T-helper 2 cell (primary cell): ENCODE data around the gene KAT7.
A peak's percentile ranks its signal among the peaks of the same experiment; 100 is the strongest.

ENCODE experiments used
- DNase-seq, 5 experiments: peaks; one replicate each; pipeline versions ENCODE4 v3.0.0 to v3.0.0-alpha.2; 2012 to 2022

KAT7 gene

DNA sequence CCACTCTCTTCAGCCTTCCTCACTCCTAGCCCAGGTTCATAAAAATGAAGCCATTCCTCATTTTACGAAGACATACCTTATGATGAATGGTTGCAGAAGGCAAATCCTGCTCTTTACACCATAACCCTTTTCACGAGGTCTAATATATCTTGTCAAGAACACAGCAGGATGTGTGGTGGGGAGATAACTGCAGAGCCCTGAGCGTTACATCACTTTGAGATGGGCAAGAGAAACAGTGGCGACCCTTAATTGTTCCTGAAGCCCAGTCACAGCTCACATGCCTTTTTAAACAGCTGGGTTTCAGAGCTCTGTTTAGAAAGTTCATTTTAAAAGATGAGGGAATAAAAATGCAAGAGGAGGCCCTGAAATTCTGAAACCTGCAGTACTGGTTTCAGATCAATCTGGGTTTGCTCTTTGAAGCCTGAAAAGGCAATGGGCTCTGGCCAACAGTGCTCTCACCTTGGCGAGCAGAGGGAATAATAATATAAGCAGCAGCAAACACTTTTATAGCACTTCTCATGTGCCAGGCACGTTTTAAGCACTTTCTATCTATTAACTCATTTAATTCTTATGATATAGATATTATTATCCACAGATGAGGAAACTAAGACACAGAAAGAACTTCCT, 27.4 kb upstream of the KAT7 start:
- peak in 1 of 5 experiments; percentile 32 for DNase-seq

DNA sequence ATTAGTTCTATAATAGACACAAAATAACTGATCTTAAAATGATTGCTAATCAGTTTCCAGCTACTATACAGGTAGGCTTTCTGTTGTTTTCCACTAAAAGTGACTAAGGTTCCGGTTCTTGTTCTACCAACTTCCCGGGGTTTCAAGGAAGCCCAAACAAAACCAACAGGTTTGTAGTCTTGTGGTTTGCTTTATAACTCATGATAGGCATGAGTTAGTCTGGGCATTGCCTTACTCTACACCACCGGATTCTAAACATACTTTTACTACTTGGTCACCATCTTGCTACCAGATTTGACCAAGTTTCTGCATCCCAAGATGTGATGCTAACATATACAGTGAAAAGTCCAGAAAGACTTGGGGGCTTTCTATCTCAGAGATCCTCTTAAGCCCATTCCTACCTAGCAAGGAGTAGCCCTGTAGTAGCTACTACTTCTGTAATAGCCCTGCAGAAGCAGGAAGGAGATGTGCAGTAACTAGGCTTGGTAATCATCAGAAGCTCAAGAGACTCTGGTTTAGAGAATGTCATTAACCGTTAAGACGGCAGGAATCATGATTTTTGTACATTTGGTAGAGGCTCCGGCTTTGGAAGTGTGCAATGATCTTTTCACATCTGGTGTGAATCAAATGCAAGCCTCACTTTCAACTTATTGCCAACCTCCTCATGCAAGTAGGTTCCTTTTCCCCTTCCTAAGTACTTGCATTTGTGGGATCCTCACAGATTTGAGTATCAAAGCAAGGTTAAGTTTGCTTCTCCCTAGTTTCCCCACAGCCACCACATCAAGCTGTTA, 26.1 kb upstream of the KAT7 start:
- DNase-seq = no peak

DNA sequence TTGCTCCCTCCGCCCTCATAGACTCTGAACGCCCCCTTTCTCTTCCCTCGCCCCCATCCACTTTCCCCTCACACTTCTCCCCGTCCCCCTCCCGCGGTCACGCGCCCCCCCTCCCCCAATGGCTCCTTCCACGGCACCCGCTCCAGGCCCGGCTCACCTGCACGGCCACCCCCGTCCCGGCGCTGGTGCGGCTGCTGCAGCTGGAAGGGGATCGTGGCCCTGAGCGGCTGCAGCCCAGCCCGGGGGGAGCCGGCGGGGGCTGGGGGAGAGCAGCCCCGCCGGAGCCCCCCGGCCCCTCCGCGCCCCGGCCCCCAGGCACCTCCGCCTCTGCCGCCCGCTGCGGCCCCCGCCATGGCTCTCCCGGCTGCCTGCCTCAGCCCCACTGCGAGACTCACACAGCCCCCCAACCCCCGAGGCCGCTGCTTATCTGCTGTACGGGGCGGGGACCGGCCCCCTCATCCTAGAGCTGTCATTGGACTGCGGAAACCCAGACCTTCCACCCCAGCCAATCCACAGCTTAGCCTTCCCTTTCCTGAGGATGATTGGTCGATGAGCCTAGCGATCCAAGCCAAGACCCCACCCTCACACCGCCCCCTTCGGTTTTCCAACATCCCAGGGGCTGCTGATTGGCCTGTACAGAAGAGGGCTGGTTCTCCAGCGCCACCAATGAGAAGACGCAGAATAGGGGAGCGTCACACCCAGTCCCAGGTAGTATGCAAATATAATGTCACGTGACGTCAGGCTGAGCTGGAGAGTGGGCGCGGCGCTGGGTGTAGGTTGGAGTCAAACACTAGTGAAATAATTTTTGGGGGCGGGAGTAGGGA, 24.5 kb upstream of the KAT7 start, which contains the start of gene FAM117A:
TSS of gene FAM117A (minus strand) at position 397 of the 824 bp plus-strand sequence. CDS start at position 353, 44 bp downstream.
- peak; percentile 75 to 100 (median 94) for DNase-seq

DNA sequence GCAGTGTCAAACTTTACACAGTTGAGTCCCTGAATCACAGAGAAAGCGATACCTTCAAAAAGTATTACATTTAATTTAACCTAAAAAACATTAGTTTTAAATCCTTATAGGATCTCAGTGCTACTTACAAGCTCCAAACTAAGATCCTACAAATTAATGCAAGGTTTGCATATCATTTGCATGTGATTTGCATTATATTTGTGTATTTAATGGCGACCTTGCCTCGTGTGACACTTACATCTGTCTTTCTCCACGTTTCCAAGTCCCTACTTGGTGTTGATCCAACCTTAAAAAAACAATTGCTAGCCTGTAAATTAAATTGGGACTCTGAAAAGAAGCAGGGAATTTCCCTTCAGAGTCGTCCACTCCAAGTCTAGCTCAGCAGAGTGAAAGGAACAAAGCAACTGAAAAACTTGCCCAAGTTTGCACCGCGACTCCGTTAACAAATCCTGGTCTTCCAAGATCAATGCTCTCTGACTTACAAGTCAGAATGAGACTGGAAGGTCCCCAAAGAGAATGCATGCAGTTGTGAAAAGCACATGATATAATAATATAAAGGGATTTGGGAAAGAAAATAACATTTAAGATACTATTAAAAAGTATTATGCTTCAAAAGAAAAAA, 23.8 kb upstream of the KAT7 start:
- DNase-seq = no peak

DNA sequence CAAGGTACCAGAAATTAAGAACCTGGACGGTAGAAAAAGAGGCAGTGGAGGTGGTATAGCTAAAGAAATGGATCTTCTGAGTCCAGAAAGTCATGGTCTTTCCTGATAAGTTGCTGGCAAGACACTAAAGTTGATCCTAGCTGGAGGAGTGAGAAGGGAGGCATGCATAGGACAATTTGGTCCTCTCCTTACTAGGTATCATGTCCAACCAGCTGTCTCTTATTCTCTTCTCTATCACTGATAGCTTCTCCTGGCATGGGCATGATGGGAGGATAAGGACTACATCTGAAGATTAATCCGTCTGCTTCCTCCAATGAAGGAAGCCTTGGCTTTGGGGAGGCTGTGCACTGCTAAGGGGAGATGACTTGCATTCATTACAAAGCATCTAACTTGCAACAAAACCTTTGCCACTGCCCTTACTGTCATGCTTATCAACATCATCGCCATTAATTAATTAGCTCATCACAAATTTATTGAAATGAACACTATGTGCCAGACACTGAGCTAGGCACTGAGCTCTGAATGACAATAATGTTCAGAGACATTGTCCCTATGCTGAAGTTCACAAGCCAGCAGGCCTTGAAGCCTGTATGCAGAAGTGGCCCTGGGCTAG, 21.5 kb upstream of the KAT7 start:
- DNase-seq = no peak

DNA sequence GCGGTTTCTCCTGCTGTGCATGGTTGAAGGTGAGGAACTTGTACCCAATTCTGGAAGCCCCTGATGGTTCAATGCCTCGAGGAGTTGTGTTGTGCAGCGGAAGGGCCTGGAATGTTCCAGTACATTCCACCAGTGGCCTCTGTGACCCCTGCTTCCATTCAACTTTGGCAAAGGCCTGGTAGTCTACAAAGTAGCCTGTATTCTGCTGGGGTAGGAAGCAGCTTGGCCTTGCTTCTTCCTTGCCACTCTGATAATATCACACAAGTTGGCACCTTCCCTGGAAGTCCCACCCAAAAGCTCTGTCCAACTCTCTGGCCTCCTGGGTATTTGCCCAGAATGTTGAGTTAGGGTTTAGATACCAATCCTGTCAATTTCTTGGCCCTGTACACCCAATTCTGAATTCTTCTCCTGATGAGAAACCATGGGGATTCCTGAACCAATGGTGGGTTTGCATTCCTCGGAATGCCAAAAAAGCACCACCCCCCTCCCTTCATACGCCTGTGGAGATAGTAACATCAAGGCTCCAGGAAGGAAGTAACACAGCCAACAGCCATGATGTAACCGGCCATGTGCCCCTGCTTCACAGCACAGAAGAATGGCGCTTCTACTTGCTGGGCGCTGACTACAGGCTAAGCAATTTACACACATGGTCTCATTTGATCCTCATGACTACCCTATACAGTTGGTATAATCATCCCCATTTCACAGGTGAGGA, 12.8 kb upstream of the KAT7 start:
- no peak for DNase-seq

DNA sequence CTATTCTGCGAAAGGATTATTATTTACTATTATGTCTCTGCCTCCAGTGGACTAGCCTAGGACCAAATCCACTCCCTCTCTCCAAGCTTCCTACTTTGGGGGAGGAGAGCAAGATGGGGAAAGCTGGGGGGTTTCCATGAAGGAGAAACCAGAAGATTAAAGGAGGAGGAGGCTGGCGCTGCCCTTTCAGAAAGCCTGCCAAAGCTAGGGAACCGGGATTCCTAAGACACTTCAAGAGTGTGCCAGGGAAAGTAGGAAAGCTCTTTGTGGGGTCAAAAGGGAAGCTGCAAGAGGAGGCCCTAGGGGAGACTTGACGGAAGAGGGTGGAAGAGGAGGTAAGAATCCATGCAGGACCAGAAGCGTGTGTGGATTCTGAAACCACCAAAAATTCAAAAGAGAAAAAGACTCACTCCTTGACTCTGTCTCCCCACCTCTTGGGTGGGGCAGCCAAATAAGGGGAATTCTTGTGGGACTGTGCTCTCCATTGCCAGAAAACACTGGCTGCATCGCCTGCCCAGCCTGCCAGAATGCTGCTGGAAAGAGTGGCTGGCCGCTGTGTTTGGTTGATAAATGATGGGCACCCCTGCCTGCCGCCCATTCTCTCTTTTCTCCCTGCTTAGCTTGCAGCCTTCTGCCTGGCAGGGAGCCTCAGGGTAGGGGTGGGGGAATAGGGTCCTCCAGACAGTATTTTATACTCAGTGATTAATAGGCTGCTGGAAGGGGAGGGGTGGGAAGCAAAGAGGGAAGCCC, 11.8 kb upstream of the KAT7 start:
- DNase-seq = no peak

DNA sequence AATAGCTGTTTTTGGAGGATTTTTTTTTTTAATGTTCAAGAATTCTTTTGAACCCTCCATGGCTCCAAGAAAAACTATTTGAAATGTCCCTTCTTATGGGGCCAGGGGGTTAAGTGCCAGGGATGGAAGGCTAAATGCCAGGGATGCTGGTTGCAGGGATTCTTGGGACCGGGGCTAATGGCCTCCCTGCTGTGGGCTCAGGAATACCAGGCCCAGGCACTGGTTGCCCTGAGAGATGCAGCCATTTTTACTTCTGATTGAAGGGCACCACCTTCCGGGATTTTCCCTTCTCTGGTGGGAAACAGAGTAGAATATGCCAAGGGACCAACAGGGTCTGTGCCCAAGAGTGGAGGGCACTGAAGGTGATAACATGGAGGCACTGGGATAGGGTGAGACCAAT, 10.9 kb upstream of the KAT7 start:
- DNase-seq = no peak

DNA sequence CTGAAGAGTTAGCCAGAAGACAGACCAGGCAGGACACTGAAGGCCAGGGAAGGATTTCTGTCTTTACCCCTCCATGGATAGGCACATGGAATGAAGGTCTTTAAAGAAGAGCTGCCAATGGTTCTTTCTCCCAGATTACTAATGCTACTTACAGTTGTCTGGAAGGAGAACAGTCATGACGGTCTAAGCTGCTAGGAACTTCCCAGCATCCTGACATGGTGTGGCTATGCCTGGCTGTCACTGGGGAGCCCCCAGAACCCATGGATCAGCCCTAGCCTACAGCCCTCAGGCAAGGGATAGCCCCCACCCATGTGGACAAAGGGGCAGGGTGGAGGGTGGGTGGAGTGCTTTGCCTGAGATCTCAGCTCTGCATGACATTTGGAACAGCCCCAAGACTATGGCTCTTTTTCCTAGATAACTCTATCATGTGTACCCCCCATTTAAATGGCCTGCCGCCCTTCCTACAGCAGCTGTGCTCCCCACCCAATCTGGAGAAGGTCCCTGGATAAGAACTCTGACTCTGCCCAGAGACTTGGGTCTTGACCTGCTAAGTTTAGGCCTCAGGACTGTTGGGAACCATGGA, 9.2 kb upstream of the KAT7 start:
- no peak for DNase-seq

DNA sequence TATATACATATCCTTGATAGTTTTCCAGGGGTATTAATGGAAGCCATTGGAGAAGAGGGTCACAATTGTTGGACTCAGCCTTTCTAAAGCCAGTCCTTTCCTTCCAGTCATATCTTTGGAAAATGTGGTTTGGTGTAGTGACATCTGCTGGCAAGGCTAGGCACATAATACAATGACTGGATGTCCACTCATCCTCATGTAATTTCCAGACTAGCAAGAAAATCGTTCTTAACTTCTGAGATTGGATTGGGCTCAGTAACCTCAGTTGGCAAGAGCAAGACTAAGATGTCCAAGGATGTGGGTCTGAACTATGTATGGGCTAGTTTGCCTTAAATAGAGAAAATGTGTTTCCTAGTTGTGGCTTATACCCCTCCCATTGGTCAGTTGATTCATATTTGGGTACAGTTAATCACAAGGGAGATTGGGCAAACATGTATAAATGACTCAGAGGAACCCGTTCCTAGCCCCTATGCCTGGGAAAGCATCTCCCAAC, 8.7 kb upstream of the KAT7 start:
- DNase-seq = peak in 1 of 5 experiments; percentile 54

DNA sequence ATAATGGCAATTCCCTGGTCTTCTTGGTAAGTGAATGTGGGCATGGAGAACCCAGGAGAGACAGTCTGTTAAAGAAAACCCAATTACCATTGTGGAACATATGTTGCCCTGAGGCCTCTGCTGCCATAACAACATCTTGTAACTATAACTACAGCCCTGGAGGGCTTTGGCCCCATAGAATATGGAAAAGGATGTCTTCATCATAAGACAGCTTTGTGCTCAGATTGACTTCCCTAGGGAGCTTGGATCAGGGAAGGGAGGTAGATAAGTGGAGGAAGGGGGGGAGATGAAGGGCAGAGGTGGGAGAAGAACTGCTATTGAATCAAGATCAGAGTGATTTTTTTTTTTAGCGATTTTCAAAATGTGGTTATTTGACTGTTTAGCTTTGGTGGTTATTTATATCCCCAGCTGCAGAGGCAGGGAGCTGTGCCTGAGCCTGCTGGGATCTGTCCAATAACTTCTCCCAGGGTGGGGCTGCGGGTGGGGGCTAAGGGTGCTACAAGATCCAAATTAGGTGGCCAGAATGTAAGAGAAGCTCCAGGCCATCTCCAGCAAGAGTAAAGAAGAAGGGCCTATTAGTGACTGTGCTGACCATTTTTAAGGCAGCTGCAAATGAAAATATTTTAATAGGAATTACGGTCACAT, 5.3 kb upstream of the KAT7 start:
- no peak for DNase-seq

DNA sequence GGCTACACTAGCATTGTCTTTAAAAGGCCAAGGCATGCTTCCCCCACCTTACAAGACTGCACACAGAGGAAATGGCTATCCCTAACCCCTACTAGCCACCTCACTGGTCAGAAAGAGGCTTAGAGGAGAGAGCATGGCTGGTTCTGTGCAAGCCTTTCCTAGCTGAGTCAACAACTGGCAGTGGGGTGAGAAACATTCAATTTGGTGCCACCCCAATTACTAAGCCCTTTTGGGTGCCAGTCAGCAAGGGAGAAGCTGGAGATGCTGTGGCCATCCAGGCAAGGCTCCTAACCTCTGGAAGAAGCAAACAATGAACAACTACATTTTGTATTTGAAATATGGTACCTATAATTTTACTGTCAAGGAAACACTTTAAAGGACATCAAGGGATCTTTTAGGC, 4.7 kb upstream of the KAT7 start:
- DNase-seq = no peak

DNA sequence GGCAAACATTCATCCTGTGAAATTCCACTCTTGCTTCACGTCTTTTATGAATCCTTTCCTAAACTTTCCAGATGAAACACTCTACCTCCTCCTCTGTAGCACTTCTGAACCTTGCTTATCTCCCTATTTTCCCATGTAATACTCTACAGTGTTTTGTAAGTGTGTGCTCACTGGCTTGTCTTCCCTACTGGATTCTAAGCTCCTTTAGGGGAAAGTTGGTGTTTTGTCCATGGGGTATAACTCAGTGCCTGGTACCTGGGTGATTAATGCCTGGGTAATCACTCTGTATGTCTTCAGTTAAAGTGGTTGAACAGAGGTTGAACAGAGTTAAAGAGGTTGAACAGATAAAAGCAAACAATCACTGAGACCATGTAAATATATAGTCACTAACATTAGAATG, 3.8 kb upstream of the KAT7 start:
- no peak for DNase-seq

DNA sequence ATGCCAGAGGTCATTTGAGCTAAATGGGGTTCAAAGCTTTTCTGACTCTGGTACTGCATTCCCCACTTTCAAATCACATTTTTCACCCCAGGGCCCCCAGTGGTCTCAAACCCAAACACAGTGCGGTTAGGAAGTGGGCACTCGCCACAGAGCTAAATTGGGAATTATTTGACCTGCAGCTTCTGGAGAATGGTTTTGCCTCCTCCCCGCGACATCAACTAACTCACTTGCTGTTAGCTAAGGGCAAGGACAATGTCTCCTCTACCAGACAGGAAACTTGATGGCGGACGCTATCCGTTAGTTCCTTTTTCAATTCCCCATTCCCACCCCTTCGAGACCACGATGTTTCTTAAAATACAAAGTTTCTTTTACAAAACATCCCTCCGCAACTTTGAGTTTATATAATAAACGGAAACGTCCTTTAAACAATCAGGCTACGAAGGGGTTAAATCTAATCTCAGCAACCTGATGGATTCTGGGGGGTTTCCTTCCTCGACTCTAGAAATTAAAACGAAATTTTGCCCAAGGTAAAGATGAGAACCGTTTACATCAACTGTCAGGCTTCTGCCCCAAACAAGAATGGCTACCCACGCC, 500 bp upstream of the KAT7 start:
- peak in 1 of 5 experiments; percentile 47 for DNase-seq

DNA sequence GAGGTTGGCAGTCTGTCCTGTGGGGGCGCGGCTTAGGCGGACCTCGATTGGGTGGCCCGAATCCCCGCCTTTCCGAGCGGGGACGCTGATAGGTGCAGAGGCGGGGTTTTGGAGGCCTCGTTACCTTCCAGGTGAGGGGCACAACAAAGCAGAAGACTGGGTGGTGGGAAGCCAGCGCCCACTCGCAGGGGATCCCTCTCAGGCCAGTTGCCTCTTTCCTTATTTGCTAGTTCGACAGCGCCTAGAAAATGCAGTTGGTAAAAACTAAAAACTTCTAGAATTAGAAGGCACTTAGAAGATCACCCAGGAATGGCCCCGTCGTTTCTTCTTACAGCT, 730 bp downstream of the KAT7 start:
- no peak for DNase-seq

DNA sequence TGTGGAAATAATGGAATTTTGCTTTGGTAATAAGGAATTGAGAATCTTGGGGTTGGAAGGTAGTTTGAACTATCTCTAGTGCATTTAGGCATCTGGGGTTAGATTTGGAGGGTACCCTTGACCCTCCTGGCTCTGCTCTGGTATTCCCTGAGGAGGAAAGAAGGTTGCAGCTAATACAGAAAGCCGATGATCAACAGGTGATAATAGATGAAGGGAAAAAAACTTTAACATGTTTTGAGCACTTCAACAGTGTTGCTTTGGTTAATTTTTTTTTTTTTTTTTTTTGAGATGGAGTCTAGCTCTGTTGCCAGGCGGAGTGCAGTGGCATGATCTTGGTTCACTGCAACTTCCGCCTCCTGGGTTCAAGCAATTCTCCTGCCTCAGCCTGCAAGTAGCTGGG, 4.8 kb downstream of the KAT7 start:
- DNase-seq = no peak

DNA sequence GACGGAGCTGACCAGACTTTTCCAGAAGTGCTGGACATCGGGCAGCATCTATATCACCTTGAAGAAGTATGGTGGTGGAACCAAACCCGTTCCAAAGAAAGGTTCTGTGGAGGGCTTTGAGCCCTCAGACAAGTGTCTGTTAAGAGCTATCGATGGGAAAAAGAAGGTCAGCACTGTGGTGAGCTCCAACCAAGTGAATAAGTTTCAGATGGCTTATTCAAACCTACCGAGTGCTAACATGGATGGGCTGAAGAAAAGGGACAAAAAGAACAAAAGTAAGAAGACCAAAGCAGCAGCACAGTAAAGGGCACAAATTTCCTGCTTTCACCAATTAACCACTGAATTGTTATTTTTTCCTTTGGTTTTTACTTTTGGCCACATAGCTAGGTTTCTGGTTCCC, 6.9 kb downstream of the KAT7 start:
- DNase-seq = no peak

DNA sequence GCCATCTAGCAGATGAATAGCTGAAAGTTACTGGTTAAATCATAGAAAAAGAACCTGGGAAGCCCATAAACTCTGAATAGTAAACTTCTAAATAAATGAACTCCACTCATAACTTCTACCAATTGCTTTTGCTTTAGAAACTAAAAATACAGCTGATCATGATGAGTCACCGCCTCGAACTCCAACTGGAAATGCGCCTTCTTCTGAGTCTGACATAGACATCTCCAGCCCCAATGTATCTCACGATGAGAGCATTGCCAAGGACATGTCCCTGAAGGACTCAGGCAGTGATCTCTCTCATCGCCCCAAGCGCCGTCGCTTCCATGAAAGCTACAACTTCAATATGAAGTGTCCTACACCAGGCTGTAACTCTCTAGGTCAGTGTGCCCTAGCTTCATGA, 9.7 kb downstream of the KAT7 start:
- no peak for DNase-seq

DNA sequence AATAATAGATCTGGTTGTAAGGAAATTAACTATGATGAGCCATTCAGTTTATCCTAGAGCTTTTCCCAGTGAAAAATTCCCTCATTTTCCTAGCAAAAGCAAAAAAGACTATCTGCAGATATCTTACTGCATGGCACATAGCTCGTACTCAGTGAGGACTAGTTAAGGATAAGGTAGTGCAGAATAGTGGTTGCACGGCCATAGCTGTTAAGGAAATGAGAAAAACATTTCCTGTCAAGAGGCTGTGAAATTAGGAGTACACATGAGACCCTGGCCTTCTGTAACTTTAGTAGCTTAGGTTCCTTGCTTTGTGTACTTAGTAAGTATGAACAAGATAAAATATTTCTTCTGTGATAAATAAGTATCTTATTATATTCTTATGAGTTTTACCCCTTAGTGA, 10.3 kb downstream of the KAT7 start:
- DNase-seq = no peak

DNA sequence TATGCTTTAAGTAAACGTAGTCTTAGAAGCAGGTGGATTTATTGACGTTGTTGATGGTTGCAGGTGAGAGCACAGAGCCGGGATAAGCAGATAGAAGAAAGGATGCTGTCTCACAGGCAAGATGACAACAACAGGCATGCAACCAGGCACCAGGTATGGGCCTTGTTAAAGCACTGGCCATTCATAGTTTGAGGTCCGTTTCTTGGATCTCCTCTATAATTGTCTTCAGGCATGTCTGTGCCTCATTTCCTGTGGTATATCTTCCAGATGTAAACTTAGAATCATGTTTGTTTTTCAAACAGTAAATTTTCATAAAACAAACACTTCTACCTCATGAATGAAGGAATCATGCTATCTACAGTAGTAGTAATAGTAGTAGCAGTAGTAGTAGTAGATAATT, 20.6 kb downstream of the KAT7 start:
- no peak for DNase-seq
